Activated CD8-positive, alpha-beta memory T cell treated with anti-CD3 and anti-CD28 coated beads, Interleukin-2, amount 10 ng/mL, durations not matched to agents 7 days and 5 days (primary cell): ENCODE measurements around the gene TEX261. TPM values are rescaled to one million over a fixed set of nuclear protein-coding genes. Genes with fewer than 3 reads are reported as not detected.

Experiments used
- ATAC-seq: fragments of 150-1000 bp; cut with Tn5 transposase; one replicate; pipeline ENCODE4 v1.10.0; 2021; ENCODE audit warnings: moderate library complexity
- CTCF ChIA-PET: fragments of 350-600 bp; sonication (Branson Sonifier 250); formaldehyde crosslinking; loops from one replicate; lab custom pipeline; 2021; ENCODE audit warnings: antibody characterized with exemption; lab: Charles Lee
- DNase-seq: peaks from one replicate; pipeline ENCODE4 v3.0.0-alpha.2; 2020
- H3K27ac Mint-ChIP-seq: one replicate; pipeline ENCODE4 v1.8.0; 2021; ENCODE audit warnings: mild to moderate bottlenecking, mixed read lengths
- H3K27me3 Mint-ChIP-seq: one replicate; pipeline ENCODE4 v1.8.0; 2021; ENCODE audit warnings: mixed read lengths
- H3K36me3 Mint-ChIP-seq: one replicate; pipeline ENCODE4 v1.8.0; 2021; ENCODE audit warnings: mild to moderate bottlenecking, mixed read lengths
- H3K4me1 Mint-ChIP-seq: one replicate; pipeline ENCODE4 v1.8.0; 2021; ENCODE audit warnings: mixed read lengths
- H3K4me3 Mint-ChIP-seq: one replicate; pipeline ENCODE4 v1.8.0; 2021; ENCODE audit warnings: mild to moderate bottlenecking, moderate library complexity, mixed read lengths
- H3K9me3 Mint-ChIP-seq: one replicate; pipeline ENCODE4 v1.8.0; 2022; ENCODE audit warnings: low read depth, mixed read lengths
- total RNA-seq, 2 experiments: library from RNA; stranded (reverse); gene quantifications; one replicate each; pipeline ENCODE4 v1.2.3, GENCODE V29; 2021

The TEX261 gene
- total RNA-seq, 2 experiments from 2014 or later = 39.2 to 58.1 TPM

- Mint-ChIP-seq H3K36me3 (peaks cover 15% of the 10 kb centered on the region), H3K27me3 (no peaks in the 10 kb centered on the region), H3K27ac (no peak overlapping the region), H3K4me1 (peaks cover 13% of the 10 kb centered on the region), H3K9me3 (no peaks in the 10 kb centered on the region), H3K4me3 (no peak overlapping the region)
- CTCF ChIA-PET = interaction anchor here (0.6 to 8.1 kb wide), 23 partner anchors 8 to 1206 kb away, joined by 3 to 72 read pairs (median 4); partner anchors contain the start of gene NAGK
- peak; percentile 88 for DNase-seq
- ATAC-seq = peak; percentile 99
Observed at GRCh38 chr2:70984576-70985282, 9.9 kb downstream of the TEX261 start.

GRCh38 chr2:70984228-70984575 lies 10.5 kb downstream of the TEX261 start:
- CTCF ChIA-PET = interaction anchor here (0.6 to 8.1 kb wide), 23 partner anchors 8 to 1206 kb away, joined by 3 to 72 read pairs (median 4); partner anchors contain the start of gene NAGK
- peaks cover 15% of the 10 kb centered on the region for H3K36me3 Mint-ChIP-seq
- ATAC-seq (no peak), DNase-seq (no peak)
- no peaks in the 10 kb centered on the region for H3K9me3 Mint-ChIP-seq
- peaks cover 15% of the 10 kb centered on the region for H3K4me1 Mint-ChIP-seq
- no peak overlapping the region for H3K27ac Mint-ChIP-seq
- no peak overlapping the region for H3K4me3 Mint-ChIP-seq
- no peaks in the 10 kb centered on the region for H3K27me3 Mint-ChIP-seq

- DNase-seq (peak; percentile 31), ATAC-seq (no peak)
- H3K4me1 Mint-ChIP-seq = peaks cover 15% of the 10 kb centered on the region
- H3K4me3 Mint-ChIP-seq = no peak overlapping the region
- H3K36me3 Mint-ChIP-seq = peaks cover 15% of the 10 kb centered on the region
- CTCF ChIA-PET = interaction anchor here (0.9 to 8.1 kb wide), 10 partner anchors 9 to 398 kb away, joined by 3 to 72 read pairs (median 8); partner anchors contain the start of gene NAGK
- no peaks in the 10 kb centered on the region for H3K27me3 Mint-ChIP-seq
- H3K27ac Mint-ChIP-seq = no peak overlapping the region
- no peaks in the 10 kb centered on the region for H3K9me3 Mint-ChIP-seq
Observed at GRCh38 chr2:70983506-70984227, 11.0 kb downstream of the TEX261 start.

- no peaks in the 10 kb centered on the region for H3K9me3 Mint-ChIP-seq
Observed at GRCh38 chr2:70982971-70983370, 11.7 kb downstream of the TEX261 start.

GRCh38 chr2:70981866-70982810 lies 12.5 kb downstream of the TEX261 start:
- CTCF ChIA-PET = interaction anchor here (1.1 to 8.1 kb wide), 6 partner anchors 8 to 86 kb away, joined by 3 to 72 read pairs (median 12); partner anchors contain the start of gene NAGK
- Mint-ChIP-seq H3K27me3 (no peaks in the 10 kb centered on the region), H3K27ac (no peak overlapping the region), H3K4me3 (no peak overlapping the region), H3K4me1 (peaks cover 24% of the 10 kb centered on the region), H3K9me3 (no peaks in the 10 kb centered on the region), H3K36me3 (peaks cover 13% of the 10 kb centered on the region)
- DNase-seq (peak; percentile 38), ATAC-seq (no peak)

More at GRCh38 chr2:70982971-70983370, 11.7 kb downstream of the TEX261 start:
- peaks cover 13% of the 10 kb centered on the region for H3K36me3 Mint-ChIP-seq
- ATAC-seq = no peak
- H3K27me3 Mint-ChIP-seq = no peaks in the 10 kb centered on the region
- H3K4me1 Mint-ChIP-seq = peaks cover 18% of the 10 kb centered on the region
- H3K4me3 Mint-ChIP-seq = no peak overlapping the region
- peak; percentile 36 for DNase-seq
- CTCF ChIA-PET = interaction anchor here (1.1 to 8.1 kb wide), 6 partner anchors 9 to 85 kb away, joined by 3 to 72 read pairs (median 20); partner anchors contain the start of gene NAGK
- no peak overlapping the region for H3K27ac Mint-ChIP-seq

- H3K9me3 Mint-ChIP-seq = no peaks in the 10 kb centered on the region
- no peaks in the 10 kb centered on the region for H3K27me3 Mint-ChIP-seq
- DNase-seq (peak; percentile 14), ATAC-seq (no peak)
- no peak overlapping the region for H3K27ac Mint-ChIP-seq
- no peak overlapping the region for H3K4me3 Mint-ChIP-seq
- peaks cover 7% of the 10 kb centered on the region for H3K36me3 Mint-ChIP-seq
- CTCF ChIA-PET = interaction anchor here (1.2 to 8.1 kb wide), 3 partner anchors 16 to 33 kb away, joined by 3 to 72 read pairs (median 58); no protein-coding TSS in a partner anchor
- peaks cover 27% of the 10 kb centered on the region for H3K4me1 Mint-ChIP-seq
Observed at GRCh38 chr2:70981421-70981820, 13.3 kb downstream of the TEX261 start.

- H3K36me3 Mint-ChIP-seq = no peaks in the 10 kb centered on the region
- no peaks in the 10 kb centered on the region for H3K9me3 Mint-ChIP-seq
- H3K4me3 Mint-ChIP-seq = peak overlapping the region; percentile 15
- CTCF ChIA-PET = interaction anchor here (5.5 to 8.1 kb wide), 2 partner anchors 13 to 21 kb away, joined by 57 to 72 read pairs; no protein-coding TSS in a partner anchor
- no peak overlapping the region for H3K27ac Mint-ChIP-seq
- H3K27me3 Mint-ChIP-seq = peaks cover 1% of the 10 kb centered on the region
- peaks cover 18% of the 10 kb centered on the region for H3K4me1 Mint-ChIP-seq
- DNase-seq (peak; percentile 32), ATAC-seq (no peak)
Observed at GRCh38 chr2:70979626-70980025, 15.0 kb downstream of the TEX261 start.

GRCh38 chr2:70979180-70979488 lies 15.5 kb downstream of the TEX261 start:
- peak overlapping the region; percentile 15 for H3K4me3 Mint-ChIP-seq
- peaks cover 14% of the 10 kb centered on the region for H3K4me1 Mint-ChIP-seq
- no peaks in the 10 kb centered on the region for H3K36me3 Mint-ChIP-seq
- H3K9me3 Mint-ChIP-seq = no peaks in the 10 kb centered on the region
- H3K27me3 Mint-ChIP-seq = peaks cover 3% of the 10 kb centered on the region
- ATAC-seq (no peak), DNase-seq (peak; percentile 36)
- H3K27ac Mint-ChIP-seq = no peak overlapping the region
- CTCF ChIA-PET = interaction anchor here (5.5 to 8.1 kb wide), 2 partner anchors 13 to 22 kb away, joined by 57 to 72 read pairs; no protein-coding TSS in a partner anchor

GRCh38 chr2:70978341-70979179 lies 16.1 kb downstream of the TEX261 start, which contains the start of gene ANKRD53:
Gene ANKRD53, plus strand, starts transcription at chr2:70978630. Its CDS starts 16 bp downstream, at chr2:70978646.
- no peaks in the 10 kb centered on the region for H3K9me3 Mint-ChIP-seq
- H3K4me1 Mint-ChIP-seq = peaks cover 14% of the 10 kb centered on the region
- peak; percentile 41 for DNase-seq
- peaks cover 8% of the 10 kb centered on the region for H3K27me3 Mint-ChIP-seq
- peak within 1 kb of the TSS; percentile 78 for H3K4me3 Mint-ChIP-seq
- ATAC-seq = peak; percentile 46
- CTCF ChIA-PET = interaction anchor here (1.2 to 5.5 kb wide), 5 partner anchors 12 to 30 kb away, joined by 4 to 57 read pairs (median 5); no protein-coding TSS in a partner anchor
- H3K27ac Mint-ChIP-seq = peak within 1 kb of the TSS; percentile 80
- no peaks in the 10 kb centered on the region for H3K36me3 Mint-ChIP-seq

- CTCF ChIA-PET = interaction anchor here (0.6 to 5.5 kb wide), 7 partner anchors 9 to 106 kb away, joined by 3 to 57 read pairs (median 4); no protein-coding TSS in a partner anchor
- H3K36me3 Mint-ChIP-seq = no peaks in the 10 kb centered on the region
- peaks cover 14% of the 10 kb centered on the region for H3K4me1 Mint-ChIP-seq
- peaks cover 9% of the 10 kb centered on the region for H3K27me3 Mint-ChIP-seq
- peak overlapping the region; percentile 78 for H3K4me3 Mint-ChIP-seq
- DNase-seq (peak; percentile 43), ATAC-seq (peak; percentile 20)
- no peaks in the 10 kb centered on the region for H3K9me3 Mint-ChIP-seq
- H3K27ac Mint-ChIP-seq = peak overlapping the region; percentile 80
Observed at GRCh38 chr2:70977605-70978205, 17.0 kb downstream of the TEX261 start.

GRCh38 chr2:70975237-70975636 lies 19.4 kb downstream of the TEX261 start:
- DNase-seq (no peak), ATAC-seq (no peak)
- H3K27me3 Mint-ChIP-seq = peaks cover 25% of the 10 kb centered on the region
- H3K9me3 Mint-ChIP-seq = no peaks in the 10 kb centered on the region
- CTCF ChIA-PET = interaction anchor here (0.9 to 3.7 kb wide), 6 partner anchors 8 to 93 kb away, joined by 3 to 21 read pairs (median 8); partner anchors contain the start of gene NAGK
- no peak overlapping the region for H3K27ac Mint-ChIP-seq
- no peak overlapping the region for H3K4me3 Mint-ChIP-seq
- H3K4me1 Mint-ChIP-seq = peaks cover 14% of the 10 kb centered on the region
- no peaks in the 10 kb centered on the region for H3K36me3 Mint-ChIP-seq
